Activated T-cell treated with anti-CD3 and anti-CD28 coated beads, Interleukin-2, amount 50 U/mL, for 48 hours (primary cell): Measurements from ENCODE around the gene VGLL4.
A peak's percentile ranks its signal among the peaks of the same experiment; 100 is the strongest.
"Not testable (repeated sequence)": the region's sequence is repeated elsewhere in the genome, so short reads cannot be mapped to it uniquely, and the experiment has no call there.

Source experiments
- DNase-seq, 2 experiments: peaks; one replicate each; pipeline ENCODE4 v3.0.0-alpha.2; 2020

The VGLL4 gene

GRCh38 chr3:11604139-11604892 lies 39.4 kb downstream of the VGLL4 start:
- DNase-seq = no peak

DNA sequence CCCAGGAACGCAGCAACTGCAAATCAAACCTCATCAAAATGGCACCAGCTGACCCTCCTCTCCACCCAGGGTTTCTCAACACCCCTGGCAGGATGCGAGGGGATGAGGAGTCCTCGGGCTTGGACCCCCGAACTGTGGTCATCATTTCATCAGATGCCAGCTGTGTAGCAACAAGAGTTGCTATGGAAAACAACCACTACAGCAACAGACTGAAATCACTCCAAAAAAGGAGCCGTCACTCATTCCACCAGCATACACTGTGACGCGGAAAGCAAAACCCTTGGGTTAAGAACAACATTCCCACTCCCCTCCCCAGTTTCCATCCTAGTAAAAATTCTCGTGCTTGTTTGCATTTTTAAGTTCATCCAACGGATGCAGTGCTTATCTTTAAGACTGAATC lies 40.1 kb downstream of the VGLL4 start:
- no peak for DNase-seq

DNA sequence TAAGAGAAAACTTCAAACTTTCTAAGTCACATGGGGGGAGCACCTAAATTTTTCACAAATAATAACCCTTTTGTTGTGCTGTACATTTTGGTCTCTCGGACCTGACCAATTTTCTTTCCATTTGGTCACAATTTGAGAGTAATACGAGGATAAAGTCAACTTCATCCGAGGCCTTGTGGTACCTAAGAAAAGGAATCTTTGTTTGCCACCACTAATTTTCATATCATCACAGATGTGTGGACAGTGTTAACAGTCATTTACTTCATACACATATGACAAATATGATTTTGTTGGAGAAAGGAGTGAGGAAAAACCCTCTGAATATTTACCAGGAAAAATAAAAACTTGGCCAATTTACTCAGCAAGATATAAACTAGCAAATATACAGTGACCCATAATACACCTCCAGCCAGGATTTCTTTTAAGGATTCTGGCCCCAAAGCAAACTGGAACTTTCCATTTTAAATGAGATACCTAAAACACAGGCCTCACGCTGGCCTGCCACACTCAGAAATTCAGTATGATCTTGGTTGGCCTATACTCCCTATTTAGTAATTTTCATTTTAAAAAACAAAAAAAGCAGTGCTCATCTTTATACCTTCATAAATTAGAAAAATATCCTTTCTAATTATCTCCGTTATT lies 40.7 kb downstream of the VGLL4 start:
- DNase-seq = no peak

GRCh38 chr3:11602239-11602840 lies 41.4 kb downstream of the VGLL4 start:
- no peak for DNase-seq

GRCh38 chr3:11601446-11602238 lies 42.1 kb downstream of the VGLL4 start:
- DNase-seq = peak; percentile 59 to 70

DNA sequence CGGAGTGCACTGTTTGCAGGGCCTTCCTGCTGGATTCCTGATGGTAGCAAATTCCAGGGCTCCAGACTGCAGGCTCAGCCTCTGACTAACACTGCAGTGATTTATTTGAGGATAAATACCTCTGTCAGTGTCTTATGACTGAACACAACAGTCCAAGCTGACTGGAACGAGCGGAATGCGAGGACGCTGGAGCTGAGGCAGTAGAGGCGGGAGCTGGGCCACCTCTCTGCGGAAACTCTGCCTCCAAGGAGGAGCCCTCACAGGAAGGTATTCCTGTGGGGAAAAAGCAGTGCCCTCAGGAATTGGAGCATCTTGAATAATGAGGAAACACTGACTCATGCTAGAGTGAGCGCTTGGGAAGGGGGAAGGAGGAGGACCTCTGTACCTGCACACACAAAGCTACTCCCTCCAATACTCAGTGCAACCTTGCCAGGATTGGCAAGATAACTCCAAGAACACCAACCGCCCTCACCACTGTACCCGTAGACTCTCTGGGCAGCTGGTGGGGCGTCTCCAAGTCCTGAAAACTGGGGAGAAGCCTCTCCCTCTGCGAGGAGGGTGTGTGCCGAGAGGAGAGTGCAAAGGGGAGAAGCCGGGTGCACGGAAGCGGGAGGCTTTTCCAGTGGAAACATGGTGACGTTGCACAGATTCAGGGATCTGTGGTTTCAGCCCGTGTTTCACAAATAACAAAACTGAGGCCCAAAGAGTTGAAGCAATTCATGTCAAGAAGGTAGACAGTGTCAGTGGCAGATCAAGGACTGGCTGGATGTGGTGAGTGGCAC lies 43.0 kb downstream of the VGLL4 start:
- DNase-seq = no peak

GRCh38 chr3:11596387-11596786 lies 47.3 kb downstream of the VGLL4 start:
- no peak for DNase-seq

DNA sequence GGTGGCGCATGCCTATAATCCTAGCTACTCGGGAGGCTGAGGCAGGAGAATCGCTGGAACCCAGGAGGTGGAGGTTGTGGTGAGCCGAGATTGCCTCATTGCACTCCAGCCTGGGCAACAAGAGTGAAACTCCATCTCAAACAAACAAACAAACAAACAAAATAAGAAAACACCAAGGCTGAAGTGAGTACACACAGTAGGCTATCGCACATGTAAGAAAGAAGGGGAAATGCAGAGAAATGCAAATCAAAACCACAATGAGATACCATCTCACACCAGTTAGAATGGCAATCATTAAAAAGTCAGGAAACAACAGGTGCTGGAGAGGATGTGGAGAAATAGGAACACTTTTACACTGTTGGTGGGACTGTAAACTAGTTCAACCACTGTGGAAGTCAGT lies 48.7 kb downstream of the VGLL4 start:
- not testable (repeated sequence) for DNase-seq

DNA sequence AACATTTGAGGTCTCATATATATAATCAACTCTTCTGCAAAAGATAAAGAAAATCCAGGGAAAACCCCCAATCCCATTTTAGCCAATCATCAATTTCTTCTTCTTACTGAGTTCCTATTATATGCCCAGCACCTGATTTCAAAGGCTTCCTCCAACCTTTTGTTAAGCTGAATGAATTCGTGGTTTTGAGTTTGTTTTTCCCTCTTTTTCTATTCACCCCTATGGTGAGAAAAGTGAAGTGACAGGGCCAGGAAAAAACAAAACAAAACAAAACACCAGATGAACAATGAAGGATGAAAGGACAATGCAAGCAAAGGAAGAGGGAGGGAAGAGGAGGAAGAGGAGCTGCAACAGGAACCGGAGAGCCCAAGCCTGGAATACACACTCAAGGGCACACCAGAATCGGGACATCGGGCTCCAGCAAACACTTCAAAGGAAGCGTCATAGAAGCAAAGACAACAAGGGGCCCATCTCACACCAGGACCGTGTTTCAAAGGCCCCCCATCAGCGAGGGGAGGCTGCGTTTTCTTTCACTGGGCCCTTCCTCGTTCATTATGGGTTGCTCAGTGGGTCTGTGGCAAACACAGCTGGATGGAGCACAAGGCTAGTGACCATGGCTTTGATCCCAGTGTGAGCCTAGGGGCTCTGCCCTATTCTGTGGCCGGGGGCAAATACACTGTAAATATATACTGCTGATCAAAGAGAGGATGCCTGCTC lies 50.2 kb downstream of the VGLL4 start:
- no peak for DNase-seq

- DNase-seq = no peak
These were observed 51.0 kb downstream of the VGLL4 start for GRCh38 chr3:11592445-11593298.

DNA sequence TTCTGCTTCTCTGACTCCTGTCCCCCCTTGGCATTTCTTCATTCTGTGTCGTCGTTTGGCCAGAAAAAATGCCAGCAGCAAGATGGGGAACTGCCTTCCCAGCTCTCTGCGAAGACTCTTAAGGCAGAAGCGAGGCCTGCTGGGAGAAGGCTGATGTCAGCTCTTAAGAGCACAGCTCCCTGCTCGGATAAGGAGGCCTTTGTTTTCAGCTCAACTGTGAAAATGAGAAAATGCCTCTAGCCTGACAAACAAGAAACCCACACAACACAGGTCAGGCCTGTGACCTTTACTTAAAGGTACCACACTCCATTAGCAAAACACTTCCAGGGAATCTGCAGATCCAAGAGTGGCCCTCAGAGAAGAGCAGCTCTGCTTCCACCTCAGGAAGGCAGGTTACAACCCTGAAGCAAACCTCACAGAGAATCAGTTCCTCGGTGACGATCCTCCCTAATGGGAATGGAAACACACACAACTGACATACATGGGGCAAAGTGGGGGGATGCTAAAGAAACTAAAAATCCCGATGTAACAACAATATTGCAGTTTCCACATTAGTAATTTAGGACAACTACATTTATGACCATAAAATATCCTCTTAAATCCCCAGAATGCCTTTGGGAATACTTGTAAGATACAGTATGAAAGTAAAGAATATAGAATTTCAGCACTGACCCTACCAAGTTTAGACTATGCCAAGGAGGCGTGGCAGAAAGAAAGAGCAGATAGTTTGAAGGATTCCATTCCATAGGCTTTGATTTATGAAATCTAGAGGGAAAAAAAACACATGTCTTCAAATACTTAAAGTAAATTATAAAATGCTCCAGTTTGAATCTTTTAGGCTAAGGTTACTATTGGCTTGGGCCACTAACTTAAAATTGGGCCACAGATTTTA lies 52.1 kb downstream of the VGLL4 start:
- DNase-seq = no peak

GRCh38 chr3:11591002-11591355 lies 52.7 kb downstream of the VGLL4 start:
- no peak for DNase-seq

GRCh38 chr3:11589706-11590105 lies 54.0 kb downstream of the VGLL4 start:
- DNase-seq = no peak

GRCh38 chr3:11588755-11589154 lies 55.0 kb downstream of the VGLL4 start:
- no peak for DNase-seq

DNA sequence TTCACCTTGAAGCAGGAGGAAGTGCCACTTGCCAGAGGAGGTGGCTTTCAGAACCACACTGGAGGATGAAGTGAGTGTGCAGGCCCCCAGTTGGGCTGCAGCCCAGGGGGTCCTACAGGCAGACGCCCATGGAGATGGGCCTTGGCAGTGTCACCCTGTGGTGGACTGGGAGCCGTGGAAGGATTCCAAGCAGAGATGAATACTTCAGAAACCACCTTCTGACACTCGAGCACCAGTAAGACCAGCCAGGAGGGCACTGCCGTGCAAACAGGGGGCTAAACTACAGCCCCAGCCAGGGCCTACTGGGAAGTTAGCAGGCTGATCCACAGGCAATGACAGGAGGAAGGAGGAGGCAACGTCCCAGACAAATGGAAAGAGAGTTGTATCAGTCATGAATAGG lies 55.4 kb downstream of the VGLL4 start:
- no peak for DNase-seq

- no peak for DNase-seq
These were observed 55.9 kb downstream of the VGLL4 start for GRCh38 chr3:11587766-11588165.

GRCh38 chr3:11584570-11584969 lies 59.1 kb downstream of the VGLL4 start:
- DNase-seq = no peak

DNA sequence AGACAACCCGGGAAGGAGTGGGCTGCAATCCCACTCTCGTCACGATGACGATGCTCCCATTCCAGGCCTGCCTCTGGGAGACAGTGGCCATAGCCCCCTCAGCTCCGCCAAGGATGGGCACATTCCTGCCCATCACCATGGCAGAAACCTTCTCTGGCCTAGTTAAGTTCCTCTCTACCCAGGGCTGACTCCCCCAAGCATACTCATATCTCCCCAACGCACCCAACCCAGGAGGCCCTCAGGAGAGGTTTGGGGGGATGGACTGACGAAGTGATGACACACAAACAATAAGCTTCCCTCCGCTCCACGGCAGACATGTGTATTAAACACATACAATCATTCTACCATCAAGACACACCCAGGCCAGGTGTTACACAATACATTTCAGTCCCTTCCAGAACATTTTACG lies 60.1 kb downstream of the VGLL4 start:
- no peak for DNase-seq

DNA sequence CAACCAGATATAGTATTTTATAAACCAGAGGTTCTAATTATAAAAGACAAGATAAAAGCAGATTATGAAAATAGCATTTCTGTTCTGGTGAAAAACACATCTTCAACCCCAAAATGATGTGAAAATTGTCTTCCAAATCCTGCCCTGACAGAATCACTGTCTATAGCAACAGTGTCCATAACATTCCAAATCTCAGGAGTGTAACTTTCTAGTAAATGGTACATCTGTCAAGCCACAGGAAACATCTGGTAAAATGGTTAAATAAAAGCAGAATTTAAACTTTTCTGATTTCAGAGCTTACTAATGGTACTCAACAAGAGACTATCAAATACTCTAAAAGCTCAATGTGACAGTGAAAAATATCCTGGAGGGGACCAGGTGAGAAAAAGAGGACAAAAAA lies 60.5 kb downstream of the VGLL4 start:
- DNase-seq = no peak
